Measurements from ENCODE around the gene ATPAF2. TPM values are rescaled to one million over a fixed set of nuclear protein-coding genes. Genes with fewer than 3 reads are reported as not detected.

Gene ATPAF2
- total RNA-seq, 2 donors from 2014 or later = 31.4 to 50.8 TPM

DNA sequence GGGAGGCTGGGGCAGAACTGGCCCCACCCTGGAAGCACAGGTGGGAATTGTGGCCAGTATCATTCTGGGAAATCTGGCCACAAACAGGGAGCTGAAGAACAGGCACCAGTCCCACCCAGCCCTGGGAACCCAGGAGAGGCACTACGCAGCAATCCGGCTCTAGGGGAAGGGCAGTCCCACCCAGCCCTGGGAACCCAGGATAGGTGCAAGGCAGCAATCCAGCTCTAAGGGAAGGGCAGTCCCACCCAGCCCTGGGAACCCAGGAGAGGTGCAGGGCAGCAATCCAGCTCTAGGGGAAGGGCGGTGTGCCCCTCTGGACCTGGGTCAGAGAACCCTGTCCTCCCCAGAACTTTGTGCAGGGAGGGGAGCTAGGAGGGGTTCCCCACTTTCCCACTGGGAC lies 59.2 kb downstream of the ATPAF2 start:
- Histone ChIP-seq H3K27me3 (ENCODE audit: control insufficient read depth, insufficient read depth, low read length, poor library complexity, severe bottlenecking) (no peaks in the 10 kb centered on the region), H3K9me3 (ENCODE audit: control insufficient read depth, low read length) (no peaks in the 10 kb centered on the region), H3K4me3 (ENCODE audit: low read length) (no peak overlapping the region), H3K27ac (ENCODE audit: low read depth, low read length) (no peak overlapping the region), H3K36me3 (ENCODE audit: control insufficient read depth, insufficient read depth, low read length) (no peaks in the 10 kb centered on the region), H3K9ac (ENCODE audit: extremely low read depth, low read length, poor library complexity, severe bottlenecking) (no peak overlapping the region), H3K4me1 (ENCODE audit: control insufficient read depth, insufficient read depth, low read length) (no peaks in the 10 kb centered on the region)
- no peak overlapping the region for H3K27ac Mint-ChIP-seq
- H3K9me3 Mint-ChIP-seq = no peaks in the 10 kb centered on the region
- no peaks in the 10 kb centered on the region for H3K27me3 Mint-ChIP-seq (ENCODE audit: insufficient read depth)
- no peak for DNase-seq
- WGBS, 2 experiments (ENCODE audit: insufficient coverage in 1 of 2, insufficient read length in 1 of 2) = 94 to 99% methylated on average over 2 to 3 of the region's 3 CpGs
- no peaks in the 10 kb centered on the region for H3K4me1 Mint-ChIP-seq
- no peaks in the 10 kb centered on the region for H3K36me3 Mint-ChIP-seq (ENCODE audit: low read depth)
- H3K4me3 Mint-ChIP-seq = no peak overlapping the region
- TF ChIP-seq, protein P1, sequence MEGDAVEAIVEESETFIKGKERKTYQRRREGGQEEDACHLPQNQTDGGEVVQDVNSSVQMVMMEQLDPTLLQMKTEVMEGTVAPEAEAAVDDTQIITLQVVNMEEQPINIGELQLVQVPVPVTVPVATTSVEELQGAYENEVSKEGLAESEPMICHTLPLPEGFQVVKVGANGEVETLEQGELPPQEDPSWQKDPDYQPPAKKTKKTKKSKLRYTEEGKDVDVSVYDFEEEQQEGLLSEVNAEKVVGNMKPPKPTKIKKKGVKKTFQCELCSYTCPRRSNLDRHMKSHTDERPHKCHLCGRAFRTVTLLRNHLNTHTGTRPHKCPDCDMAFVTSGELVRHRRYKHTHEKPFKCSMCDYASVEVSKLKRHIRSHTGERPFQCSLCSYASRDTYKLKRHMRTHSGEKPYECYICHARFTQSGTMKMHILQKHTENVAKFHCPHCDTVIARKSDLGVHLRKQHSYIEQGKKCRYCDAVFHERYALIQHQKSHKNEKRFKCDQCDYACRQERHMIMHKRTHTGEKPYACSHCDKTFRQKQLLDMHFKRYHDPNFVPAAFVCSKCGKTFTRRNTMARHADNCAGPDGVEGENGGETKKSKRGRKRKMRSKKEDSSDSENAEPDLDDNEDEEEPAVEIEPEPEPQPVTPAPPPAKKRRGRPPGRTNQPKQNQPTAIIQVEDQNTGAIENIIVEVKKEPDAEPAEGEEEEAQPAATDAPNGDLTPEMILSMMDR (conservative IDR thresholded peaks at IDR 0.05) = no peak

DNA sequence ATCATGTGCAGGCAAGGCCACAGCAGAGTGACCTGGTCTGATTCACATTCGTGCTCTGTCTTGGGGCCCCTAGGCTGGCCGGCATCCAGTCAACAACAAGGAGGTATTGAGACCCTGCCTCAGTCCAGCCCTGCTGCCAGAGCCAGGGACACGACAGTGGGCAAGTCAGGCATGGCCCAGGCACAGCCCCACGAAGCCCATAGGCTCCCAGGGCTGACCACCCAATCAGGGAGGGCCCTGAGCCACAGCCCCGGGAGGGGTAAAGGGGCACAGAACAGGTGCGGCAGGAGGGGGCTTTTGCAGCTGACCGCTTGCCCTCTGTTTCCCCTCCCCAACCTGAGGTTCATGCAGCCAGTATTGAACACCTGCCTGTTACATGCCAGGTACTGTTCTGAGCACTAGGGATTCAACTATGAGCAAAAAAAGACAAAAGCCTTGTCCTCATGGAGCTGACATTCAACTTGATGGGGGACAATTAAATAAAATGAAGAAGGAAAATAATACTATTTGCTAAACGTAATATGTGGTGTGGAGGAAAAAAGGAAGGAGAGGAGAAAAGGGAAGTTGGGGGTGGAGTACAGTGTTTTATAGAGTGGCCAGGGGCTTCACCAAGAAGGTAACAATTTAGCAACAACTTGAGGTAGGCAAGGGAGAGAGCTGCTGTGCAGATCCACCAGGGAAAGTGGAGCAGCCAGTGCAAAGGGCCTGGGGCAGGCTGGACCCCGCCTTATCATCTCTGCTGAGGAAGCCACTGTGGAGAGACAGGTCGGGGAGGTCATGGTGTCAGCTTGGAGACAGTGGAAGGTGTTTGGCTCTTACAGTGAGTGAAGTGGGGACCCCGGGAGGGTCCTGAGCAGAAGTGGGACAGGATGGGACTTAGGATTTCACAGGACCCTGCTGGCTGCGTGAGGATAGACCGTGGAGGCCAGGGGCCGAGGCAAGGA lies 60.2 kb downstream of the ATPAF2 start:
- no peaks in the 10 kb centered on the region for H3K9me3 Mint-ChIP-seq

DNA sequence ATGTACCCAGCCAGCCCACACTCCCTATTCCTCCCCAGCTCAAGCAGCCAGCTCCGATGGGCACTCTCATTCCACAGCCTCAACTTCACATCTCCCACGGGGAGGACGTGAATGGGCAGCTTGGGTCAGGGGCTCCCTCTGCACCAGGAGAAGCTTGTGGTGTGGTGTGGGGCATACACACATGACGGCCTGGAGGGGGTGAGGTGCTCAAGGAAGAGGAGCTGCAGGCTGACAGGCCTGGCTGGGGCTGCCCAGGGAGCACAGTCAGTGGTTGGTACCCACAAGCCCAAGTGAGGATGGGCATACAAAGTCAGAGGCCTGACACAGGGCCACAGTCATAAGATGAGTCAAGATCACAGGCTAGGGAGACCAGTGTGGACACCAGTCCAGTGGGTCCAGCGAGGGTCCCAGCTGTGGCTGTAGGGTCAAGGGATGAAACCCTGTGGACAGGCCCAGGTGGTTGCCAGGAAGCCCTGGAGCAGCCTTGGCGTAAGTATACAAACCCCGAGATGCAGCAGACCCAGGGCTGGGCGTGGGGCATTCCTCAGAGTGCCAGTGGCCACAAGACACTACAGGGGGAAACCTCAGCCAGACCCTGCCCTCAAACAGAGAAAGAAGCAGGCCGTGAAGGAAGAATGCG lies 61.9 kb downstream of the ATPAF2 start:
- Histone ChIP-seq H3K9ac (ENCODE audit: extremely low read depth, low read length, poor library complexity, severe bottlenecking) (no peak overlapping the region), H3K4me3 (ENCODE audit: low read length) (no peak overlapping the region), H3K27ac (ENCODE audit: low read depth, low read length) (no peak overlapping the region), H3K4me1 (ENCODE audit: control insufficient read depth, insufficient read depth, low read length) (no peaks in the 10 kb centered on the region), H3K9me3 (ENCODE audit: control insufficient read depth, low read length) (no peaks in the 10 kb centered on the region), H3K36me3 (ENCODE audit: control insufficient read depth, insufficient read depth, low read length) (no peaks in the 10 kb centered on the region), H3K27me3 (ENCODE audit: control insufficient read depth, insufficient read depth, low read length, poor library complexity, severe bottlenecking) (no peaks in the 10 kb centered on the region)
- H3K4me1 Mint-ChIP-seq = no peaks in the 10 kb centered on the region
- WGBS, 2 experiments (ENCODE audit: insufficient coverage in 1 of 2, insufficient read length in 1 of 2) = 95 to 98% methylated on average over 4 to 10 of the region's 10 CpGs
- H3K27ac Mint-ChIP-seq = no peak overlapping the region
- TF ChIP-seq, protein P1 (conservative IDR thresholded peaks at IDR 0.05) = no peak
- no peaks in the 10 kb centered on the region for H3K36me3 Mint-ChIP-seq (ENCODE audit: low read depth)
- no peak overlapping the region for H3K4me3 Mint-ChIP-seq
- H3K9me3 Mint-ChIP-seq = no peaks in the 10 kb centered on the region
- no peaks in the 10 kb centered on the region for H3K27me3 Mint-ChIP-seq (ENCODE audit: insufficient read depth)
- no peak for DNase-seq

More for the DNA sequence above, 60.2 kb downstream of the ATPAF2 start:
- TF ChIP-seq, protein P1 (conservative IDR thresholded peaks at IDR 0.05) = no peak
- 92% methylated on average over 11 to 14 of the region's 14 CpGs for WGBS, 2 experiments (ENCODE audit: insufficient coverage in 1 of 2, insufficient read length in 1 of 2)
- Histone ChIP-seq H3K4me3 (ENCODE audit: low read length) (no peak overlapping the region), H3K9ac (ENCODE audit: extremely low read depth, low read length, poor library complexity, severe bottlenecking) (no peak overlapping the region), H3K27ac (ENCODE audit: low read depth, low read length) (no peak overlapping the region), H3K9me3 (ENCODE audit: control insufficient read depth, low read length) (no peaks in the 10 kb centered on the region), H3K36me3 (ENCODE audit: control insufficient read depth, insufficient read depth, low read length) (no peaks in the 10 kb centered on the region), H3K27me3 (ENCODE audit: control insufficient read depth, insufficient read depth, low read length, poor library complexity, severe bottlenecking) (no peaks in the 10 kb centered on the region), H3K4me1 (ENCODE audit: control insufficient read depth, insufficient read depth, low read length) (no peaks in the 10 kb centered on the region)
- Mint-ChIP-seq H3K4me3 (no peak overlapping the region), H3K36me3 (ENCODE audit: low read depth) (no peaks in the 10 kb centered on the region), H3K27me3 (ENCODE audit: insufficient read depth) (no peaks in the 10 kb centered on the region), H3K27ac (no peak overlapping the region), H3K4me1 (no peaks in the 10 kb centered on the region)
- DNase-seq = no peak
